NCI-H510A treated with DMSO at 0.1 percent for 48 hours (cell line): ENCODE results near the gene OSBPL8.

ENCODE experiments used
- DNase-seq: peaks from one replicate; lab custom pipeline; 2025; lab: John Stamatoyannopoulos, UW

Gene OSBPL8

GRCh38 chr12:76556368-76556767, 3.2 kb downstream of the OSBPL8 start:
- DNase-seq, result no peak

GRCh38 chr12:76555797-76556196, 3.8 kb downstream of the OSBPL8 start:
- DNase-seq, result no peak

- DNase-seq, result no peak
Measured at GRCh38 chr12:76555231-76555767, 4.3 kb downstream of the OSBPL8 start.

GRCh38 chr12:76554405-76555230, 5.0 kb downstream of the OSBPL8 start:
- no peak for DNase-seq

- DNase-seq, result no peak
Measured at GRCh38 chr12:76552343-76552938, 7.1 kb downstream of the OSBPL8 start.

GRCh38 chr12:76551482-76551888, 8.1 kb downstream of the OSBPL8 start:
- no peak for DNase-seq

GRCh38 chr12:76549131-76549530, 10.4 kb downstream of the OSBPL8 start:
- DNase-seq, result no peak

- DNase-seq, result no peak
Measured at GRCh38 chr12:76548222-76548837, 11.2 kb downstream of the OSBPL8 start.

GRCh38 chr12:76547526-76547925, 12.0 kb downstream of the OSBPL8 start:
- DNase-seq, result no peak

GRCh38 chr12:76546889-76547288, 12.7 kb downstream of the OSBPL8 start:
- no peak for DNase-seq

GRCh38 chr12:76545486-76545885, 14.1 kb downstream of the OSBPL8 start:
- DNase-seq, result no peak

- DNase-seq, result no peak
Measured at GRCh38 chr12:76544601-76545261, 14.8 kb downstream of the OSBPL8 start.

- no peak for DNase-seq
Measured at GRCh38 chr12:76543813-76544347, 15.7 kb downstream of the OSBPL8 start.

GRCh38 chr12:76542908-76543307, 16.7 kb downstream of the OSBPL8 start:
- DNase-seq, result no peak

GRCh38 chr12:76539727-76540126, 19.8 kb downstream of the OSBPL8 start:
- DNase-seq, result no peak

GRCh38 chr12:76537923-76538322, 21.6 kb downstream of the OSBPL8 start:
- no peak for DNase-seq

GRCh38 chr12:76536546-76536945, 23.0 kb downstream of the OSBPL8 start:
- no peak for DNase-seq

- DNase-seq, result no peak
Measured at GRCh38 chr12:76535170-76535569, 24.4 kb downstream of the OSBPL8 start.

GRCh38 chr12:76533331-76533730, 26.2 kb downstream of the OSBPL8 start:
- peak; percentile 60 for DNase-seq

GRCh38 chr12:76532520-76532919, 27.1 kb downstream of the OSBPL8 start:
- DNase-seq, result no peak

- DNase-seq, result no peak
Measured at GRCh38 chr12:76531056-76531455, 28.5 kb downstream of the OSBPL8 start.

GRCh38 chr12:76530516-76530915, 29.1 kb downstream of the OSBPL8 start:
- no peak for DNase-seq
